Right lung (tissue), 10 donors: ENCODE measurements around the gene RNF121. TPM values are rescaled to one million over a fixed set of nuclear protein-coding genes. Genes with fewer than 3 reads are reported as not detected.
"Not testable (repeated sequence)": the region's sequence is repeated elsewhere in the genome, so short reads cannot be mapped to it uniquely, and the experiment has no call there.

Experiments used
- DNase-seq, 2 donors: peaks; one replicate each; pipeline ENCODE4 v3.0.0-alpha.2; 2013
- long read RNA-seq, 8 donors: transcript quantifications; one replicate each; lab custom pipeline, GENCODE V29; 2026
- polyA plus RNA-seq, 5 donors: library from polyadenylated mRNA; unstranded; fragments of 120-200 nt; gene quantifications; one replicate each; pipeline versions ENCODE4 v1.2.1 to v1.2.3, GENCODE V29; 2013; ENCODE audit warnings: inconsistent platforms in 1 of 5, low replicate concordance in 1 of 5; ENCODE audit not compliant: insufficient read length in 5 of 5, insufficient read depth in 1 of 5

The RNF121 gene
- polyA plus RNA-seq, result 10 to 100 TPM; 30.7 to 39.9 (median 36.1) TPM
- long read RNA-seq, donor 1, transcript RNF121-201 (9 exons, 2,625 nt), result major isoform, 6 of 11 reads
- long read RNA-seq, donor 1, partial matches to known transcripts, result 0 of 11 reads
- long read RNA-seq, donor 1, other reads (novel, unspliced or antisense), result 0 of 11 reads
- long read RNA-seq, donor 2, partial matches to known transcripts, result 0 of 6 reads
- long read RNA-seq, donor 2, other reads (novel, unspliced or antisense), result 0 of 6 reads
- long read RNA-seq, donor 3, transcript RNF121-201 (9 exons, 2,625 nt), result major isoform, 8 of 11 reads
- long read RNA-seq, donor 3, partial matches to known transcripts, result 0 of 11 reads
- long read RNA-seq, donor 3, other reads (novel, unspliced or antisense), result 0 of 11 reads
- long read RNA-seq, donor 4, partial matches to known transcripts, result 103 of 123 reads
- long read RNA-seq, donor 4, other reads (novel, unspliced or antisense), result 15 of 123 reads
- long read RNA-seq, donor 5, partial matches to known transcripts, result 0 of 5 reads
- long read RNA-seq, donor 5, other reads (novel, unspliced or antisense), result 0 of 5 reads
- long read RNA-seq, donor 6, transcript RNF121-201 (9 exons, 2,625 nt), result major isoform, 7 of 55 reads
- long read RNA-seq, donor 6, partial matches to known transcripts, result 46 of 55 reads
- long read RNA-seq, donor 6, other reads (novel, unspliced or antisense), result 0 of 55 reads
- long read RNA-seq, donor 7, transcript RNF121-201 (9 exons, 2,625 nt), result major isoform, 6 of 314 reads
- long read RNA-seq, donor 7, partial matches to known transcripts, result 260 of 314 reads
- long read RNA-seq, donor 7, other reads (novel, unspliced or antisense), result 42 of 314 reads
- long read RNA-seq, donor 8, partial matches to known transcripts, result 0 of 1 reads
- long read RNA-seq, donor 8, other reads (novel, unspliced or antisense), result 0 of 1 reads

DNA sequence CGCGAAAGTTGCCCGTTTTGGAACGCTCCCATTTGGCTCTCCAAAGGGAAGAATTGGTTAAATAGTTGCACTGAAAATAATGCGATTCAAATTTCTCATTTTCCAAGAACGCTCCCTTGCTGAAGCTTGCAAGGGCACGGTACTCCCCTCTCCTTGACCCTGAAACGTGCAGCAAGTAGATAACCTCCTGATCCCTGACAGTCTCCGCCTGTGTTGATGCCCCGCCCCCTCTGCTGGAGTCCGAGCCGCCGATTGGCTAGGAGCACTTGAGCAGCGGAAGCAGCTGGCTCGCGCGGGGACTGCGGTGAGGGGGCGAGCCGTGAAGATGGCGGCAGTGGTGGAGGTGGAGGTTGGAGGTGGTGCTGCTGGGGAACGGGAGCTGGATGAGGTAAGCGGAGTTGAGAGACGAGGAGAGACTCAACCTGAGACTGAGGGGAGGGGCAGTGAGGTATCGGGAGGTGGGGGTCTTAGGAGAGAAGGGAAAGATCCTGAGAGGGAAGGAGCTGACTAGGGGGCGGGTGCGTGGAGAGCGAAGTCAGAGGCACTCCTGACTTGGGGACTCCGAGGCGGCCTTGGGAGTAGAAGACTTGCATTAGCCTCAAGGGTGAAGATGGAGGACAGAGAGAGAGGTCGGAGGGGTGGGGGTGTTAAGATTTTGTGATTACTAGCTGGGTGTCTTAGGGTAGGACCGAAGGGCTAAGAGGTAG is at the start of gene RNF121:
Gene RNF121, plus strand, starts transcription at position 310 of the 707 bp plus-strand sequence. Its CDS starts 16 bp downstream, at position 326.
- peak; percentile 95 for DNase-seq

DNA sequence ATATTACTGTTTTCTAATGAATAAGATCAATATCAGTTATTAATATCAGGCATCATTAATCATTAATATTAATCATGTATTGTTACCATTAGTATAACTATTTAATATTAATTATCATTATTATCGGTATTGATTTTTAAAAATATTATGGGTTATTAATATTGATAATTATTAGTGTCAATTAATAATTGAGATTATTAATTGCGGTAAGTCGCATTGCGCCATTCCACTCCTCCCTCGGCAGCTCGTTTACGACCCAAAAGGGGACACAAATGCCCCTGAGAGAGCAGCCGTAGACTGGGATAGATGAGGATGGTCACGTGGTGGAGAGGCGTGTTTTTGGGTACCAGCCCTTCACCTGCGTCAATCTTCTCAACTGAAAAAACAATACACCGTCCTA is 43.0 kb upstream of the RNF121 start:
- DNase-seq, result not testable (repeated sequence)

DNA sequence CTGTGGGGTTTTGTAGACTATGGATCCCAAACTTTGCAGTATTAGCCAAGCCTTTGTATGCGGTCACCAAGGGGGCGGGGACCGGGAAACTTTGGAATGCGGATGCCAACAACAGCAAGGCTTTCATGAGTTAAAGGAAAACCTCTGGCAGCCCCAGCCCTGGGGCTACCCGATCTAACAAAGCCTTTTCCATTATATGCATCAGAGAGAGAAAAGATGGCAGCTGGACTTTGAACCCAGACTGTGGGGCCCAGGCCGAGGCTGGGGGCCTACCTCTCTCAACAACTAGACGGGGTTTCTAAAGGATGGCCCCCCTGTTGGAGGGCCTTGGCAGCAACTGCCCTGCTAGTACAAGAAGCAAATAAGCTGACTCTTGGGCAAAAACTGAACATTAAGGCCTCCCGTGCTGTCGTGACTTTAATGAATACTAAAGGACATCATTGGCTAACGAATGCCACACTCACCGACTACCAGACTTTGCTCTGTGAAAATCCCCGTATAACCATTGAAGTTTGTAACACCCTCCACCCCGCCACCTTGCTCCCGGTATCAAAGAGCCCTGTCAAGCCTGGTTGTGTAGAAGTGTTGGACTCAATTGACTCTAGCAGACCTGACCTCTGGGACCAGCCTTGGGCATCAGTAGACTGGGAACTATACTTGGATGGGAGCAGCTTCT is 40.4 kb upstream of the RNF121 start:
- not testable (repeated sequence) for DNase-seq

DNA sequence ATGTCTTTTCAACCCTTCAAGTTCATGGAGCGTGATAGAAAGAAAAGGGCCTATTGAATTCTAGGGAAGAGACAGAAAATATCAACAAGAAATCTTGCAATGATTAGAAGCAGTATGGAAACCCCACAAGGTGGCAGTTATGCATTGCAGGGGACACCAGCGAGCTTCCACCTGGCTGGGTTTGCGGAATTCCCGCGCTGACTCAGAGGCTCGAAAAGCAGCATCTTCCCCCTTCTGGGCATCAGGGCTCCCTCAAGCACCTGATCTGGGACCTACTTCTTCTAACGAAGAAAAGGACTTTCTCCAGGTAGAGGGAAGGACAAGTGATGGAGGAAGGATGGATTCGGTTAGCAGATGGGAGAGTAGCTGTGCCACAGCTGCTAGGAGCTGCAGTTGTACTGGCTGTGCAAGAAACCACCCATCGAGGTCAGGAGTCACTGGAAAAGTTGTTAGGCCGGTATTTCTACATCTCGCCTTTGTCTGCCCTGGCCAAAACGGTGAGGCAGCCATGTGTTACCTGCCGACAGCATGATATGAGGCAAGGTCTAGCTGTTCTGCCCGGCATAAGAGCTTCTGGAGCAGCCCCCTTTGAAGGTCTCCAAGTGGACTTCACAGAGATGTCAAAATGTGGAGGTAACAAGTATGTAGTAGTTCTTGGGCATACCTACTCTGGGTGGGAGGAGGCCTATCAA is 39.5 kb upstream of the RNF121 start:
- not testable (repeated sequence) for DNase-seq

DNA sequence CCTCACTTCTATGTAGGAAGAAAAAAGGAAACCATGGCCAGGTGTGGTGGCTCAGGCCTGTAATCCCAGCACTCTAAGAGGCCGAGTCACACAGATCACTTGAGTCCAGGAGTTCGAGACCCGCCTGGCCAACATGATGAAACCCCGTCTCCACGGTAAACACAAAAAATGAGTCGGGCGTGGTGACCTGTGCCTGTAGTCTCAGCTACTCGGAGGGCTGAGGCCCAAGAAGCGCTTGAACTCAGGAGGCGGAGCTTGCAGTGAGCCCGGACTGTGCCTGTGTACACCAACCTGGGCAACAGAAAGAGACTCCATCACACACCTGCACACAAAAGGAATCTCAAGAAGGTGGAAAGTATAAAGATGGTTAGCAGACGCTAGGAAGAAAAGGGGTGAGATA is 32.9 kb upstream of the RNF121 start:
- no peak for DNase-seq

DNA sequence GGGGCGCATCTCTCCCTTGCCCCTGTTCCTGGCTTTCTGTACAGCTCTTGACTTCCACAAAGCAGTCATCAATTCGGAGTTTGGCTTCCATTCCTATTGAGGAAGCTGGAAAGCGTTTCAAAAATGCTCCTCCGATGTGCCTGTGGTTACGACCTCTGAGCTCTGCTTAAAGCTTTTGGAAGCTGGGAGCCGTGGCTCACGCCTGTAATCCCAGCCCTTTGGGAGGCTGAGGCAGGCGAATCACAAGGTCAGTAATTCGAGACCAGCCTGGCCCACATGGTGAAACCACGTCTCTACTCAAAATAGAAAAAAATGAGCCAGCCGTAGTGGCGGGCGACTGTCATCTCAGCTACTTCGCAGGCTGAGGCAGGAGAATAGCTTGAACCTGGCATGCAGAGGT is 27.7 kb upstream of the RNF121 start:
- DNase-seq, result not testable (repeated sequence)

DNA sequence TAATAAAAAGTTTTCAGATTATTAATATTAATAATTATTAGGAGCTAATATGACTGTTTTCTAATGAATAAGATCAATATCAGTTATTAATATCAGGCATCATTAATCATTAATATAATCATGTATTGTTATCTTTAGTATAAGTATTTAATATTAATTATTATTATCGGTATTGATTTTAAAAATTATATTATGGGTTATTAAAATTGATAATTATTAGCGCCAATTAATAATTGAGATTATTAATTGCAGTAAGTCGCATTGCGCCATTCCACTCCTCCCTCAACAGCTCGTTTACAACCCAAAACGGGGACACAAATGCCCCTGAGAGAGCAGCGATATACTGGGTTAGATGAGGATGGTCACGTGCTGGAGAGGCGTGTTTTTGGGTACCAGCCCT is 20.6 kb upstream of the RNF121 start:
- DNase-seq, result no peak

DNA sequence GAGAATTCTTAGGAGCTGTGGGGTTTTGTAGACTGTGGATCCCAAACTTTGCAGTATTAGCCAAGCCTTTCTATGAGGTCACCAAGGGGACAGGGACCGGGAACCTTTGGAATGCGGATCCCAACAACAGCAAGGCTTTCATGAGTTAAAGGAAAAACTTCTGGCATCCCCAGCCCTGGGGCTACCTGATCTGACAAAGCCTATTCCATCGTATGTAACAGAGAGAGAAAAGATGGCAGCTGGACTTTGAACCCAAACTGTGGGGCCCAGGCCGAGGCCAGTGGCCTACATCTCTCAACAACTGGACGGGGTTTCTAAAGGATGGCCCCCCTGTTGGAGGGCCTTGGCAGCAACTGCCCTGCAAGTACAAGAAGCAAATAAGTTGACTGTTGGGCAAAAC is 18.1 kb upstream of the RNF121 start:
- not testable (repeated sequence) for DNase-seq

DNA sequence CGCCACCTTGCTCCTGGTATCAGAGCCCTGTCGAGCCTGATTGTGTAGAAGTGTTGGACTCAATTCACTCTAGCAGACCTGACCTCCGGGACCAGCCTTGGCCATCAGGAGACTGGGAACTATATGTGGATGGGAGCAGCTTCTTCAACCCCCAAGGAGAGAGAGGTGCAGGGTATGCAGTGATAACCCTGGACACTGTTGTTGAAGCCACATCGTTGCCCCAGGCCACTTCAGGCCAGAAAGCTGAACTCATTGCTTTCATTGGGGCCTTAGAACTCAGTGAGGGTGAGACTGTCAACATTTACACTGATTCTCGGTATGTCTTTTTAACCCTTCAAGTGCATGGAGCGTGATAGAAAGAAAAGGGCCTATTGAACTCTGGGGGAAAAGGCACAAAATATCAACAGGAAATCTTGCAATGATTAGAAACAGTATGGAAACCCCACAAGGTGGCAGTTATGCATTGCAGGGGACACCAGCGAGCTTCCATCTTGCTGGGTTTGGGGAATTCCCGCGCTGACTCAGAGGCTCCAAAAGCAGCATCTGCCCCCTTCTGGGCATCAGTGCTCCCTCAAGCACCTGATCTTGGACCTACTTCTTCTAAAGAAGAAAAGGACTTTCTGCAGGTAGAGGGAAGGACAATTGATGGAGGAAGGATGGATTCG is 17.4 kb upstream of the RNF121 start:
- DNase-seq, result not testable (repeated sequence)

DNA sequence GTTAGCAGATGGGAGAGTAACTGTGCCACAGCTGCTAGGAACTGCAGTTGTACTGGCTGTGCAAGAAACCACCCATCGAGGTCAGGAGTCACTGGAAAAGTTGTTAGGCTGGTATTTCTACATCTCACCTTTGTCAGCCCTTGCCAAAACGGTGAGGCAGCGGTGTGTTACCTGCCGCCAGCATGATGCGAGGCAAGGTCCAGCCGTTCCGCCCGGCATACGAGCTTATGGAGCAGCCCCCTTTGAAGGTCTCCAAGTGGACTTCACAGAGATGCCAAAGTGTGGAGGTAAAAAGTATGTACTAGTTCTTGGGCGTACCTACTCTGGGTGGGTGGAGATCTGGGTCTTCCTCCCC is 16.9 kb upstream of the RNF121 start:
- DNase-seq, result not testable (repeated sequence)

DNA sequence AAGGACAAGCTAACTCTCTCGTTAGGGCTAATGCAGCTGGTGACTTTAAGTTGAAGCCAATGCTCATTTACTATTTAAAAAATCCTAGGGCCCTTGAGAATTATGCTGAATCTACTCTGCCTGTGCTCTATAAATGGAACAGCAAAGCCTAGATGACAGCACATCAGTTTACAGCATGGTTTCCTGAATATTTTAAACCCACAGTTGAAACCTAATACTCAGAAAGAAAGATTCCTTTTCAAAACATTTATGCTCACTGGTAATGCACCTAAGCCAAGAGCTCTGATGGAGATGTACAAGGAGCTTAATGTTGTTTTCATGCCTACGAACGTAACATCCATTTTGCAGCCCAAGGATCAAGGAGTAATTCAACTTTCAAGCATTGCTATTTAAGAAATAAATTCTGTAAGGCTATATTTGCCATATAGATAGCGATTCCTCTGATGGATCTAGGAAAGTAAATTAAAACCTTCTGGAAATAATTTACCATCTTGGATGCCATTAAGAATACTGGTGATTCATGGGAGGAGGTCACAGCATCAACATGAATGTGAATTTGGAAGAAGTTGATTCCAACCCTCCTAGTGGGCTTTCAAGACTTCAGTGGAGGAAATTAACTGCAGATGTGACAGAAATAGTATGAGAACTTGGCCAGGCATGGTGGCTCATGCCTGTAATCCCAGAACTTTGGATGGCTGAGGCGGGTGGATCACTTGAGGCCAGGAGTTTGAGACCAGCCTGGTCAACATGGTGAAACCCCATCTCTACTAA is 14.9 kb upstream of the RNF121 start:
- DNase-seq, result no peak

DNA sequence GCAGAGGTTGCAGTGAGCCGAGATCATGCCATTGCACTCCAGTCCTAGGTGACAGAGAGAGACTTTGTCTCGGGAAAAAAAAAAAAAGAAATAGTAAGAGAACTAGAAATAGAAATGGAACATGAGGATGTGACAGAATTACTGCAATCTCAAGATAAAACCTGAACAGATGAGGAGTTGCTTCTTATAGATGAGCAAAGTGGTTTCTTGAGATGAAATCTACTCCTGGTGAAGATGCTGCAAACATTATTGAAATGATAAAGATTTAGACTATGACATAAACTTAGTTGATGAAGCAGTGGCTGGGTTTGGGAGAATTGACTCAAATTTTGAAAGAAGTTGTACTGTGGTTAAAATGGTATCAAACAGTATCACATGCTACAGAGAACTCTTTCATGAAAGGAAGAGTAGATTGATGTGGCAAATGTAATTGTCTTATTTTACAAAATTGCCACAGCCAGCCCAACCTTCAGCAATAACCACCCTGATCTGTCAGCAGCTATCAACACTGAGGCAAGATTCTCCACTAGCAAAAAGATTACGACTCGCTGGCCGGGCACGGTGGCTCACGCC is 14.1 kb upstream of the RNF121 start:
- no peak for DNase-seq

DNA sequence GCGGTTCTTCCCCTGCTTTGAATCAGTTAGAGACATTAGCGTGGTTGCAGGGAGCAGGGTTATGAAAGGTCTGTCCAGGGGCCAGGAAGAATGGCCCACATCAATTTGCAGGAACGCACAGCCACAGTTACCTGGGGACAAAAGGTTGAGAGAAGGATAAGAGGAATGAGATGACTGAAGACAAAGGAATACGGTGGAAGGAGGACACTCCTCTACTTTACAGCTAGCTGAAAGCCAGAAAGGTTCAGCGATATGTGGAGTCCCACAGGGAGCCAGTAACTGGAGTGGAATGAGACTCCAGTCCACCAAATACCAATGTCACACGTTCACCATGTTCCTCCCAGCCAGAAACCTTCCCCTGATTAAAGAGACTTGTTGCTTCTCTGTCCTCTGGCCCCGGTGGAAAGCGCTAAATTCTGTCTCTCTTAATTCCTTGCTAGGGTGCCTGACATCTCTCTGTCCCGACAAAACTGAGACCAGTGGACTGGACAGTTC is 11.2 kb upstream of the RNF121 start:
- DNase-seq, result no peak

DNA sequence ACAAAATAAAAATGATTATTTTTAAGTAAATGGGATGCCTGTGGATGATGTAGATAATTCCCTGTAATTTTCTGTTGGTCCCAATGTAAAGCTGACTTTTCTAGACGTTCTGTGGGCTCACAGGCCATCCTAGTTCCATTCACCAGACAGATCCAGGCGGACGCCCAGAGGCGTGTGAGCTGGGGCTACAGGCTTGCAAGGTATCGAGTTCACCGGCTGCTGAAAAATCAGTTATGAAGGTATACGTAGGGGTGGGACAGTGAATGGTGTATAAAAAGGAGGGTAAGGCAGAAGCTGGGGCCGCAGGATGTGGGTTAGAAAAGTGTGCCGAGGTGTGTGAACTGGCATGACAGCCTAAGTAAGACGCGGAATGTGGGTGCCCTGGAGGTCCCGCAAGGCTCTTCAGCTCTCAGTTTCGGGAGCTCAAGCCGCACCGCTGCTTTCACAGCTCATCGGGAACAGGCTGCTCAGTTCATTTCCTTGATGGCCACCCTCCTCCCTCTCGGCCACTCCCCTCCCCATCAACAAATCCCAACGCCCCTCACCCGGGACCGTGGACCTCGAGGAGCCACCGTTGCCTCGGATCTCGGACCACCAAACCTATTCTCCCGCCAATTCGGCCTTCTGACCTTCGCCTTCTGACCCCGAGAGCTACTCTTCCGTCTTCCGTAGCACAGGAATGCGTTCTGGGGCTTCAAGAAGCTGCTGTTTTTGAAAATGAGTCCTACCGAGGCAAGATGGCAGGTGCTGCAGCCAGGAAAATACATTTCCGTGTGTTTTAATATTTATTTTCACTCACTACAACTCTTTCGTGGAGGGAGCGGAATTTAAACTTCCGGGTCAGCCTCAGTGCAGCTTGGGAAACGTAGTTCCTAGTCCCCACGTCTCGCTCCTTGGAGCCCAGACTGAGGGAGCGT is 768 bp upstream of the RNF121 start, which contains the start of gene XNDC1N:
Gene XNDC1N, minus strand, starts transcription at position 775 of the 917 bp plus-strand sequence. CDS start 5,241 bp downstream, outside the sequence.
- no peak for DNase-seq

DNA sequence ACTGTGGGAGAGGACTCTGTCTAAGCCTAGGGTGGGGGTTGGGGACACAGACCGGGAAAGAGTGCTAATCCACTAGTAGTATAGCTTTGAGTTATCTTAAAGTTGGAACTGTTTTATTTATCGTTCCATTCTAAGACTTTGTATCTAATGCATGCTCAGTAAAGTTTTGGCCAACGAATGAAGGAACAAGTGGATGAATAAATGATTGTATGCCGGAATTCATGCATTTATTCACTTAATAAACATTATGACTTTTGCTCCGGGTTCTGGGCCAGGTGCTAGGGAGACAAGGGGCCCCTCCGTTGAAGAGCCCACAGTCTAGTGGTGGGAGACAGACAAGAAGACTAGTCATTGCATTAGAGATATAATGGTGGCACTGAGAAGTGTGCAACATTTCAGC is 645 bp downstream of the RNF121 start:
- DNase-seq, result no peak

DNA sequence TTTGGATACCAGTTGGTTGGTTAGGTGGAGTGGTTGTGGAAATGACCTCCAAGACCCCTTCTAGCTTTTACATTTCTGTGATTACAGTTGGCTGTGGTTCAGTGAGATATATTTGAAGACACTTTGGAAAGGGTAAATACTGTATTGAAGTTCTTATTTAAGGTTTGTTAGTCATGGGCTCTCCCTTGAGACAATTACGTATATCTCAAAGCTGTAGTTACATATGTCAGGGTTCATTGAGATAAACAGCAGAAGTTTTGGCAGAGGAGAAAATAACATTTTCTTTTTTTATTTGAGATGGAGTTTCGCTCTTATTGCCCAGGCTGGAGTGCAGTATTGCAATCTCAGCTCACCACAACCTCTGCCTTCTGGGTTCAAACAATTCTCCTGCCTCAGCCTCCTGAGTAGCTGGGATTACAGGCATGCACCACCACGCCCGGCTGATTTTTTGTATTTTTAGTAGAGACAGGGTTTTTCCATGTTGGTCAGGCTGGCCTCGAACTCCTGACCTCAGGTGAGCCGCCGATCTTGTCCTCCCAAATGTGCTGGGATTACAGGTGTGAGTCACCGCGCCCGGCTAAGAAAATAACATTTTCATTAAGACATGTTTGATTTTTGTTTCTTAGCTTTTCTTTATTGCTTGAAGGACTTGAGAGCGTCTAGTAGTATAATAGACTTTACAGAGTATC is 1.9 kb downstream of the RNF121 start:
- no peak for DNase-seq

DNA sequence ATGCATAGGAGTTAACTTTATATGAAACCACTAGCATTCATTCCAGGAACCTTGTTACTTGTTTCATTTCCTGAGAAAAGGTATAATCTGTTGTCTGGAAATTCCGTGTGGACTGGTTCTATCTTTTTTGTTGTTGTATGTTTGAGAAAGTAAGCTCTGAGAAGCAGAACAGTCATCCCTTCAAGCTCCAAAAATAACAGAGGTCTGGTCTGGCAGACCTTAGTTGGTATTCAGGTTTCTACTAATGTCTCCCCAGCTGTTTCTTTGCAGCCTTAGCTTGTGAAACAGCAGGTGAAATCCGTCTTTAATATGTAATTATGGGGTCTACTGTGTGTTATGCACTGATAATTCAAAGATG is 2.4 kb downstream of the RNF121 start:
- DNase-seq, result no peak
